H7 (cell line): ENCODE data around the gene UROC1. TPM values are rescaled to one million over a fixed set of nuclear protein-coding genes. Genes with fewer than 3 reads are reported as not detected.

ENCODE experiments used
- DNase-seq: peaks from one replicate; pipeline ENCODE4 v3.0.0; 2012
- H3K27me3 ChIP-seq: 2 replicates; pipeline ENCODE4 v1.6.0; 2011; ENCODE audit warnings: mild to moderate bottlenecking, low read length; ENCODE audit not compliant: control insufficient read depth, insufficient read depth
- H3K36me3 ChIP-seq: replicated peaks from 2 replicates; pipeline ENCODE4 v1.5.1; 2011; ENCODE audit warnings: low read length; ENCODE audit not compliant: control insufficient read depth, insufficient read depth
- H3K4me3 ChIP-seq: 2 replicates; pipeline ENCODE4 v1.5.1; 2011; ENCODE audit warnings: low read depth, mild to moderate bottlenecking, control low read depth, low read length, moderate library complexity; ENCODE audit not compliant: insufficient read depth
- total RNA-seq: library from RNA; depleted of rRNA; stranded (reverse); fragments of >200 nt; shearing (Covaris generic); gene quantifications from 2 replicates; pipeline ENCODE4 v1.2.3, GENCODE V29; 2014; rRNA removed

UROC1 gene
- not detected in 2 replicates for total RNA-seq

GRCh38 chr3:126517291-126517951 lies at the start of gene UROC1:
Gene UROC1, minus strand, starts transcription at chr3:126517773. Its CDS starts 54 bp downstream, at chr3:126517719.
- no peak within 1 kb of the TSS for H3K4me3 ChIP-seq
- peak; percentile 49 for DNase-seq
- no peaks in the 10 kb centered on the region for H3K36me3 ChIP-seq
- H3K27me3 ChIP-seq = no peaks in the 10 kb centered on the region

- Histone ChIP-seq H3K36me3 (no peaks in the 10 kb centered on the region), H3K4me3 (no peak overlapping the region), H3K27me3 (no peaks in the 10 kb centered on the region)
- DNase-seq = no peak
These were observed 45.2 kb upstream of the UROC1 start for GRCh38 chr3:126562737-126563276.

- Histone ChIP-seq H3K36me3 (no peaks in the 10 kb centered on the region), H3K4me3 (no peak within 1 kb of the TSS), H3K27me3 (no peaks in the 10 kb centered on the region)
- peak; percentile 31 for DNase-seq
These were observed 40.9 kb upstream of the UROC1 start, which contains the start of gene C3orf22 for GRCh38 chr3:126558336-126559071. Gene C3orf22, minus strand, starts transcription at chr3:126558932. Its CDS starts 5,542 bp downstream, at chr3:126553390.

- Histone ChIP-seq H3K4me3 (no peak overlapping the region), H3K27me3 (no peaks in the 10 kb centered on the region), H3K36me3 (no peaks in the 10 kb centered on the region)
- peak; percentile 52 for DNase-seq
These were observed 40.2 kb upstream of the UROC1 start for GRCh38 chr3:126557761-126558160.

GRCh38 chr3:126557415-126557745 lies 39.8 kb upstream of the UROC1 start:
- Histone ChIP-seq H3K4me3 (no peak overlapping the region), H3K36me3 (no peaks in the 10 kb centered on the region), H3K27me3 (no peaks in the 10 kb centered on the region)
- DNase-seq = peak; percentile 25

GRCh38 chr3:126556637-126557414 lies 39.3 kb upstream of the UROC1 start:
- DNase-seq = peak; percentile 18
- H3K27me3 ChIP-seq = no peaks in the 10 kb centered on the region
- H3K4me3 ChIP-seq = no peak overlapping the region
- no peaks in the 10 kb centered on the region for H3K36me3 ChIP-seq

- DNase-seq = peak; percentile 39
- no peaks in the 10 kb centered on the region for H3K36me3 ChIP-seq
- no peaks in the 10 kb centered on the region for H3K27me3 ChIP-seq
- H3K4me3 ChIP-seq = no peak overlapping the region
These were observed 38.4 kb upstream of the UROC1 start for GRCh38 chr3:126555795-126556636.

- DNase-seq = peak; percentile 18
- no peaks in the 10 kb centered on the region for H3K27me3 ChIP-seq
- no peaks in the 10 kb centered on the region for H3K36me3 ChIP-seq
- no peak overlapping the region for H3K4me3 ChIP-seq
These were observed 37.3 kb upstream of the UROC1 start for GRCh38 chr3:126554560-126555525.

- Histone ChIP-seq H3K27me3 (no peaks in the 10 kb centered on the region), H3K4me3 (no peak overlapping the region), H3K36me3 (no peaks in the 10 kb centered on the region)
- peak; percentile 34 for DNase-seq
These were observed 35.9 kb upstream of the UROC1 start for GRCh38 chr3:126553284-126554084.

GRCh38 chr3:126552688-126553283 lies 35.2 kb upstream of the UROC1 start:
- H3K4me3 ChIP-seq = no peak overlapping the region
- H3K27me3 ChIP-seq = no peaks in the 10 kb centered on the region
- peak; percentile 43 for DNase-seq
- no peaks in the 10 kb centered on the region for H3K36me3 ChIP-seq

- H3K27me3 ChIP-seq = no peaks in the 10 kb centered on the region
- H3K36me3 ChIP-seq = no peaks in the 10 kb centered on the region
- peak; percentile 29 for DNase-seq
- H3K4me3 ChIP-seq = no peak overlapping the region
These were observed 34.5 kb upstream of the UROC1 start for GRCh38 chr3:126551839-126552687.
